SK-N-MC (cell line): Measurements from ENCODE around the gene LAPTM4A.

Source experiments
- DNase-seq: peaks from one replicate; pipeline ENCODE4 v3.0.0-alpha.2; 2011; ENCODE audit warnings: low read depth, low spot score
- H3K27ac ChIP-seq: fragments of 200-600 bp; sonication (generic); 2 replicates; pipeline ENCODE4 v1.5.1; 2016; ENCODE audit warnings: mixed run types
- H3K36me3 ChIP-seq: fragments of 200-600 bp; sonication (generic); 2 replicates; pipeline ENCODE4 v1.6.1; 2017; ENCODE audit warnings: antibody characterized with exemption, low read length, mixed read lengths; ENCODE audit not compliant: insufficient read depth
- H3K4me3 ChIP-seq: fragments of 200-600 bp; sonication (generic); 2 replicates; pipeline ENCODE4 v1.5.1; 2016
- H3K9ac ChIP-seq: fragments of 200-600 bp; sonication (generic); 2 replicates; pipeline ENCODE4 v1.8.0; 2017; ENCODE audit warnings: mixed run types, mixed read lengths; ENCODE audit not compliant: insufficient read length
- H3K9me3 ChIP-seq: fragments of 200-600 bp; sonication (generic); 2 replicates; pipeline ENCODE4 v1.6.1; 2017; ENCODE audit warnings: low read depth, mild to moderate bottlenecking, antibody characterized with exemption, low read length, moderate library complexity, mixed read lengths
- EZH2 ChIP-seq: fragments of 200-600 bp; sonication (generic); IDR thresholded peaks from one replicate; pipeline ENCODE4 v1.6.1; 2017; ENCODE audit warnings: antibody characterized with exemption
- FOXP2 ChIP-seq: optimal IDR thresholded peaks from 2 replicates; pipeline ENCODE3; 2011; ENCODE audit warnings: mild to moderate bottlenecking, moderate library complexity; ENCODE audit not compliant: insufficient read depth; ENCODE audit errors: extremely low read length, control extremely low read depth
- POLR2AphosphoS5 ChIP-seq: IDR thresholded peaks from 2 replicates; pipeline ENCODE4 v1.6.1; 2012; ENCODE audit warnings: mild to moderate bottlenecking, low read depth, low read length, borderline replicate concordance

Gene LAPTM4A

DNA sequence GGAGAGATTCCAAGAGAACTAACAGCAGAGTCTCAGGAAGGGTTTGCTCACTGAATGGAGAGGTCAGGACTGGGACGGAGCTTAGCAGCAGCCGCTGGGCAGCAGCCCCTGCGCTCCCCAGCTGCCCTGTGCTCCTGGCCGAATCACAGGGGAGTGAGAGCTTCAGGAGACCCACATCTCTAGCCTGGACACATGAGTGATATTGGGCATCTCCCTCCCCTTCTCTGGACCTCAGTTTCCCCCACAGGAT lies 39.5 kb downstream of the LAPTM4A start:
- no peaks in the 10 kb centered on the region for H3K36me3 ChIP-seq
- no peak for TF ChIP-seq POLR2AphosphoS5
- TF ChIP-seq FOXP2: no peak
- H3K9me3 ChIP-seq: no peaks in the 10 kb centered on the region
- no peak for DNase-seq
- H3K27ac ChIP-seq: no peak overlapping the region
- no peak overlapping the region for H3K9ac ChIP-seq
- H3K4me3 ChIP-seq: no peak overlapping the region

DNA sequence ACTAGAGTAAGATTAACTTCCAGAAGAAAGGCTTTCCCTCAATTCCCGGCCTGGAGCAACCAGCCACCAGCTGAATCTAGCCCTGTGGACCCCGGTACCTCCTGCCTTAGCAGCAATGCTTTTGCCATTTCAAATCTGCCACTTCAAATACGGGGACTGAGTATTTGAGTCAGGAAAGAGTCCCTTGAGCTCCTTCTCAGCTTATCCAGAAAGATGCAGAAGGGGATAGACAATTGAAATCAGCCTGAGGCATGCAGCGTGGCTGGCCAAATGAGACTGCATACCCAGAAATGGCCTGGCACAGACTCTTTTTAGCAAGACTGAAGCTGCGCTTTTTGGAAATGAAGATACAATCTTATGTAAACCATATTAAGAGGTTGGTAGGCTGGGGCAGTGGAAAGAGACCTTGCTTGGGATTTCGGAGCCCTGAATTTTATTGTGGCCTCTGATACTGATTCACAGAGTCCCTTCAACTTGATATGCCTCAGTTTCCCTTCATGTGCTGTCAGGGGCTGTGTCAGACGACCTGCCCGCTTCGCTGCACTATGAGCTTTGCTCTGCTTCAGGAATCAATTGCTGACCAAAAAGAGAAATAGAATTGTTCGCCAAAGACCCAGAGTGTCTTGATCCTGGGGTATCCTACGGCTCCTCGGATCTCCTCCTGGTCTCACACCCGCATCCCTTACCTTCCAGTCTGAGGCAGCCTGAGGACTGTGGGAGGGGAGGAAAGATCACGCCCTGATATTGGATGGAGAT lies 40.0 kb downstream of the LAPTM4A start:
- TF ChIP-seq FOXP2: no peak
- no peak for TF ChIP-seq EZH2
- TF ChIP-seq POLR2AphosphoS5: no peak
- Histone ChIP-seq H3K9me3 (no peaks in the 10 kb centered on the region), H3K4me3 (no peak overlapping the region), H3K27ac (no peak overlapping the region), H3K9ac (no peak overlapping the region), H3K36me3 (no peaks in the 10 kb centered on the region)
- no peak for DNase-seq

DNA sequence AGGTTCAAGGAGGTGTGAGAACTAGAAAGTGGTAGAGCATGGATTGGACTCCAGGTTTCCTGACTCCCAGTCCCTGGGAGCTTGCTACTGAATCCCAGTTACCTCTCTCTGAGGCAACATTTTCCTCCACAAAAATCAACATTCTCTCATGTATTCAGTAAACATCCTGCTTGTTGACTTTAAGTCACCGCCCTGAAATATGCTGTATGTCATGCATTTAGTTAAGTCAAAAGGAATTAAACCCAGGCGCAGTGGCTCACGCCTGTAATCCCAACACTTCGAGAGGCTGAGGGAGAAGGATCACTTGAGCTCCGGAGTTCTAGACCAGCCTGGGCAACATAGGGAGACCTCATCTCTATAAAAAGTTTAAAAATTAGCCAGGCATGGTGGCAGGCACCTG lies 42.7 kb downstream of the LAPTM4A start:
- Histone ChIP-seq H3K9ac (no peak overlapping the region), H3K4me3 (no peak overlapping the region), H3K36me3 (no peaks in the 10 kb centered on the region), H3K9me3 (no peaks in the 10 kb centered on the region), H3K27ac (no peak overlapping the region)
- DNase-seq: no peak
- TF ChIP-seq POLR2AphosphoS5: no peak
- no peak for TF ChIP-seq EZH2
- no peak for TF ChIP-seq FOXP2

DNA sequence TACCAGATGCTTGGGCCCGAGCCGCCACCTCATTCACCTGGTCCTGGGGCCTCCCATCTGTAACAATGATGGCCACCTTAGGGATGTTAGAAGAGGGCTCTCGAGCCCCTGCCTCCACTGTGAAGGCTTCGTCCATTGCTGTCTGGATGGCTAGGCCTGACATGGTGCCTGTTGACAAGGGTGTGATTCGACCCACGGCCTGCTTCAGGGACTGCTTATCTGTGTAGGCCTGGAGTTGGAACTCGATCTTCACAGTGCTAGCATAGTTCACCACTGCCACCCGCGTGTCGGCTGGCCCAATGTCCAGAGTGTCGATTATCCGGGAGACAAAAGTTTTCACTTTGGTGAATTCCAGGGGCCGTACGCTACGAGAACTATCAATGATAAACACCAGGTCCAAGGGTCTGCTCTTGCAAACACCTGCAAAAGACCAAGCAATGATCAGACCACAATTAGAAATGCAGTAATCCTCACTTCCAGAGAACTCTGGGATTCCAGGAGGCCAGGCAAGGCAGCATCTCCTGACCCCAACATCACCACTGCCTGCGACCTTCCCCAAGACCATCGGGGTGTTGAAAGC lies 45.4 kb downstream of the LAPTM4A start:
- TF ChIP-seq FOXP2: no peak
- TF ChIP-seq EZH2: no peak
- no peak for TF ChIP-seq POLR2AphosphoS5
- Histone ChIP-seq H3K4me3 (no peak overlapping the region), H3K27ac (no peak overlapping the region), H3K9me3 (no peaks in the 10 kb centered on the region), H3K36me3 (no peaks in the 10 kb centered on the region), H3K9ac (no peak overlapping the region)
- DNase-seq: no peak

DNA sequence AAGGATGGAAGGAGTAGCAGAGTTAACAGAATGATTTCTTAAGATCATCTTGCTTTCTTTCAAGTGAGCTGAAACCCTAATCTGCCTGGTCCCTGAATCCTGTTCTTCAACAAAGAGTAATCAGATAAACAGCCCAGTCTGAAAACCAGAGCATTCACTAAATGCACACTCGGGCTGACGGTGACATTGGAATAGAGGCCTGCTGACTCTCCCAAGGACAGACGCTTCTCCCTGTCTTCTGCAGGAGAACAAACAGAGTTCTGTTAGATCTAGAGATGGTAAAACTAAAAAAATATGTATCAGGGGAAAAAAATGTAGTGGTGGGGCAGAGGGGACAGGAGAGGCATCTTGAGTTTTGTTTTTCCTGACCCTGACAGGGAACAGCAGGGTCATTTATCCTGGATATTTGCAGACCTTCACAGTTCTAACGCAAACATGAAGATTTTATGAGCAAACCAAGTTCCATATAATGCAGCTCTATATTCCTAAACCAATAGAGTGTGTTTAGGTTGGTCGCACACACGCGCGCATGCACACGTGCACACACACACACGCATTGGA lies 46.3 kb downstream of the LAPTM4A start:
- DNase-seq: no peak
- no peak overlapping the region for H3K4me3 ChIP-seq
- H3K9ac ChIP-seq: no peak overlapping the region
- no peaks in the 10 kb centered on the region for H3K9me3 ChIP-seq
- no peak overlapping the region for H3K27ac ChIP-seq
- no peak for TF ChIP-seq FOXP2
- TF ChIP-seq EZH2: no peak
- no peak for TF ChIP-seq POLR2AphosphoS5
- no peaks in the 10 kb centered on the region for H3K36me3 ChIP-seq

DNA sequence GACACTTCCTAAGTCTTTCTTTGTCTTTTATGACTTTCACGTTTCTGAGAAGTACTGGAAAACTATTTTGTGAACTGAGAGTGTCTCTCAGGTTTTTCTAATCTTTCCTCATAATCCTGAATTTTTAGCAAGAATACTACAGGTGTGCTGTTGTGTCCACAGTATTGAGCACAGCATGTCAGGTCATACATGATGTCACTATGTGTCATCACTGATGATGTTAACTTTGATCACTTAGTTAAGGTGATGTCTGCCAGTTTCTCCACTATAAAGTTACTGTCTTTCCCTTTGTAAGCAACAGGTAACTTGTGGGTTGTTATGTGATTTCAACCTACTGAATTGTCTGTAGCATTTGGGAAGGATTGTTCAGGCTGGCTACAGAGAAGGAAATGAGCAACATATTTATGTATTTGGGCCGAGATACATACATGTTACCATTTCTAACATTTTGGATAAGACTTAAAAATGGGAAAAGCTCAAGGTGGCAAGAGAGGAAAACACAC lies 50.0 kb downstream of the LAPTM4A start:
- H3K36me3 ChIP-seq: no peaks in the 10 kb centered on the region
- no peak overlapping the region for H3K9ac ChIP-seq
- H3K27ac ChIP-seq: no peak overlapping the region
- no peaks in the 10 kb centered on the region for H3K9me3 ChIP-seq
- no peak overlapping the region for H3K4me3 ChIP-seq
- DNase-seq: no peak
- TF ChIP-seq POLR2AphosphoS5 (no peak), FOXP2 (no peak), EZH2 (no peak)

DNA sequence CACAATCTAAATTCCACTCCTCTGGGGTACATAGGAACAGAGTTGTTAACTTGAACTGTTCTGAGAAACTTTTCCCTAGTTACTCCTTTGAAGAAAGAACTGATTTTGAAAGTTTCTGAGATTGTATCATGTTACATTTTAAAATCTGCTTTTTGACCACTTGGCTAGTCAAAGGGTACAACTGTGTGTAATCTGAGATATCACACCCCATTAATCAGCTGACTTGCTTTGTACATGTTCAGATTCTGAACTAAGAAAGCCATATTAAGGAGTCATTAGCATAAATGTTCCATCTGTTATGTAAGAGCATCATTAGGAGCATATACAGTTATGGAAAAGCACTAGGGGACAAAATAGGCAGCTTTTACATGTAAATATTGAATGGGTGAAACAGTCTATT lies 57.7 kb downstream of the LAPTM4A start:
- Histone ChIP-seq H3K4me3 (no peak overlapping the region), H3K36me3 (no peaks in the 10 kb centered on the region; the same call in 1 of the 2 replicates), H3K9ac (no peak overlapping the region), H3K27ac (no peak overlapping the region), H3K9me3 (no peaks in the 10 kb centered on the region)
- TF ChIP-seq FOXP2 (no peak), EZH2 (no peak), POLR2AphosphoS5 (no peak)
- DNase-seq: no peak

DNA sequence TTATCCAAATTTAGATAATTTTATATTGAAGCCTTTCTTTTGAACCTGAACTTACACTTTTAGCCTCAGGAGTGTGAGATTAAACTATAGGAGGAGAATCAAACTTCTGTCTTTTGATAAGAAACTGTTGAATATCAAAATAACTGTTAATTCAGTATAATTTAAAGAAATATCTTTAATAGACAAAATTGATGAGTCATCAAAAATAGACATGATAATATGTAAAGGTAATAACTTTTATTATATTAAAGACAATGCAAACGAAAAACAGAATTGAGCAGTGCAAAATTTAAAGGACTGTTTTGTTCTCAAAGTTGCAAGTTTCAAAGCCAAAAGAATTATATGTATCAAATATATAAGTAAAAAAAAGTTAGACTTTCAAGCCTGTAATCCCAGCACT lies 59.5 kb downstream of the LAPTM4A start:
- Histone ChIP-seq H3K36me3 (peaks cover 4% of the 10 kb centered on the region; the same call in 1 of the 2 replicates), H3K27ac (no peak overlapping the region), H3K9me3 (no peaks in the 10 kb centered on the region), H3K4me3 (no peak overlapping the region), H3K9ac (no peak overlapping the region)
- TF ChIP-seq POLR2AphosphoS5 (no peak), FOXP2 (no peak), EZH2 (no peak)
- no peak for DNase-seq
